Adrenal gland (tissue), 12 donors: ENCODE results near the gene CYP26B1. TPM values are rescaled to one million over a fixed set of nuclear protein-coding genes. Genes with fewer than 3 reads are reported as not detected.

Experiments used
- DNase-seq, 7 donors: peaks; one replicate each; pipeline ENCODE4 v3.0.0-alpha.2; 2019 to 2020
- H3K27ac ChIP-seq, 5 donors: fragments of 200-600 bp; sonication (generic) in 4 of 5; 1 replicate in 3 of 5; 2 replicates in 2 of 5; pipeline versions ENCODE4 v1.5.1 to v1.8.0; 2016 to 2020; ENCODE audit warnings: mild to moderate bottlenecking in 1 of 5
- H3K27me3 ChIP-seq: fragments of 200-600 bp; 2 replicates; pipeline ENCODE4 v1.8.0; 2021
- H3K36me3 ChIP-seq, 2 donors: fragments of 200-600 bp; replicated peaks in 1 of 2; 1 replicate in 1 of 2; 2 replicates in 1 of 2; pipeline versions ENCODE4 v1.5.1 to v1.8.0; 2018 to 2022
- H3K4me1 ChIP-seq, 2 donors: fragments of 200-600 bp; replicated peaks in 1 of 2; 1 replicate in 1 of 2; 2 replicates in 1 of 2; pipeline versions ENCODE4 v1.5.1 to v1.8.0; 2018 to 2021
- H3K4me3 ChIP-seq, 4 donors: fragments of 200-600 bp; sonication (generic) in 3 of 4; one replicate each; pipeline ENCODE4 v1.5.1; 2016 to 2018
- H3K9me3 ChIP-seq, 3 donors: fragments of 200-600 bp; sonication (generic) in 1 of 3; replicated peaks in 1 of 3; 1 replicate in 2 of 3; 2 replicates in 1 of 3; pipeline versions ENCODE4 v1.5.1 to v1.8.0; 2016 to 2021
- CTCF ChIP-seq, 6 experiments: fragments of 450-650 bp in 4 of 6; fragments of 200-600 bp in 2 of 6; sonication (generic) in 1 of 6; IDR thresholded peaks; 1 replicate in 5 of 6; 2 replicates in 1 of 6; pipeline versions ENCODE4 v1.5.1 to v1.8.0; 2016 to 2021; ENCODE audit warnings: antibody characterized with exemption in 6 of 6, mild to moderate bottlenecking in 2 of 6, moderate library complexity in 1 of 6
- POLR2A ChIP-seq, 2 donors: fragments of 450-650 bp; IDR thresholded peaks; one replicate each; pipeline ENCODE4 v1.6.1; 2017; ENCODE audit warnings: antibody characterized with exemption in 2 of 2, mild to moderate bottlenecking in 2 of 2, moderate library complexity in 1 of 2
- WGBS, 4 donors: extraction: QIAGEN DNeasy Blood & Tissue Kit in 2 of 4; methylation state at CpG; one replicate each; pipeline versions ENCODE4 v1.1.5 to v1.1.7; 2013 to 2017; 5-methylcytosine and 5-hydroxymethylcytosine counted together
- intact Hi-C, 2 donors: fragments of 100-400 bp; cut with DNase I; formaldehyde crosslinking; loops; one replicate each; pipeline versions ENCODE4 v1.14.1 to v1.15.0; 2022 to 2023
- polyA plus RNA-seq, 3 donors: library from polyadenylated mRNA; stranded (reverse); fragments of 200-250 nt in 2 of 3; fragments of 350-450 nt in 1 of 3; fragmentation: Illumina TruSeq in 1 of 3; extraction: RNeasy Lipid Tissue Mini Kit (QIAGEN cat#74804) in 1 of 3; gene quantifications; one replicate each; pipeline ENCODE4 v1.2.3, GENCODE V29; 2013 to 2014
- total RNA-seq, 9 donors: library from RNA; depleted of rRNA in 4 of 9; stranded (reverse); fragments of >200 nt in 4 of 9; fragments of 120-200 nt in 1 of 9; fragmentation: NEBNext Ultra II Directional in 1 of 9; extraction: Animal tissue kit (Norgen Biotek cat#: 25700) in 1 of 9; gene quantifications; one replicate each; pipeline versions ENCODE4 v1.1.0 to v1.2.4, GENCODE V29; 2013 to 2023
- donor health status: healthy with polysubstance abuse.
- donor health status: Bipolar disorder and iron deficiency.
- donor health status: DM: yes; HTN: yes; CAD: no.
- donor health status: DM: no; HTN: no; CAD: no.
- donor health status: DM: no; HTN: no; CAD: no.
- donor health status: DM: yes; HTN: yes; CAD: no.

The CYP26B1 gene
- total and polyA plus RNA-seq, 12 donors, result 0.53 to 30.3 (median 10.7) TPM

GRCh38 chr2:72185206-72185605 lies 37.5 kb upstream of the CYP26B1 start:
- DNase-seq, result no peak
- no peak overlapping the region for H3K4me3 ChIP-seq
- 65 to 88% (median 83%) methylated on average over 1 of the region's 1 CpG for WGBS, 4 donors
- TF ChIP-seq POLR2A (IDR thresholded peaks at IDR 0.05), result no peak
- no peak for TF ChIP-seq CTCF (IDR thresholded peaks at IDR 0.05)
- intact Hi-C loops, result no loop called here
- no peaks in the 10 kb centered on the region for H3K27me3 ChIP-seq
- no peaks in the 10 kb centered on the region for H3K4me1 ChIP-seq
- no peak overlapping the region for H3K27ac ChIP-seq
- no peaks in the 10 kb centered on the region for H3K9me3 ChIP-seq
- no peaks in the 10 kb centered on the region for H3K36me3 ChIP-seq

- H3K4me1 ChIP-seq, result no peaks in the 10 kb centered on the region
- H3K9me3 ChIP-seq, result no peaks in the 10 kb centered on the region
- no peak overlapping the region for H3K27ac ChIP-seq
- intact Hi-C loops, result no loop called here
- H3K4me3 ChIP-seq, result no peak overlapping the region
- H3K36me3 ChIP-seq, result peaks cover 0 to 7% of the 10 kb centered on the region in 2 donors
- TF ChIP-seq CTCF (IDR thresholded peaks at IDR 0.05) (no peak), POLR2A (IDR thresholded peaks at IDR 0.05) (no peak)
- H3K27me3 ChIP-seq, result no peaks in the 10 kb centered on the region
- WGBS, 4 donors, result 91 to 99% (median 96%) methylated on average over 2 of the region's 2 CpGs
- no peak for DNase-seq
Observed at GRCh38 chr2:72183466-72183865, 35.8 kb upstream of the CYP26B1 start.

- H3K4me1 ChIP-seq, result no peaks in the 10 kb centered on the region
- intact Hi-C loops, result no loop called here
Observed at GRCh38 chr2:72183016-72183415, 35.4 kb upstream of the CYP26B1 start.

GRCh38 chr2:72182547-72182946 lies 34.9 kb upstream of the CYP26B1 start:
- H3K36me3 ChIP-seq, result peaks cover 0 to 11% of the 10 kb centered on the region in 2 donors
- TF ChIP-seq POLR2A (IDR thresholded peaks at IDR 0.05) (no peak), CTCF (IDR thresholded peaks at IDR 0.05) (no peak)
- 70 to 90% (median 74%) methylated on average over 3 to 4 of the region's 4 CpGs for WGBS, 4 donors
- H3K27me3 ChIP-seq, result no peaks in the 10 kb centered on the region
- intact Hi-C loops, result no loop called here
- no peaks in the 10 kb centered on the region for H3K9me3 ChIP-seq
- no peak overlapping the region for H3K4me3 ChIP-seq
- H3K27ac ChIP-seq, result no peak overlapping the region
- no peaks in the 10 kb centered on the region for H3K4me1 ChIP-seq
- DNase-seq, result peak in 4 of 7 donors; percentile 44 to 72 (median 52)

More at GRCh38 chr2:72183016-72183415, 35.4 kb upstream of the CYP26B1 start:
- DNase-seq, result no peak
- H3K27me3 ChIP-seq, result no peaks in the 10 kb centered on the region
- H3K9me3 ChIP-seq, result no peaks in the 10 kb centered on the region
- H3K27ac ChIP-seq, result no peak overlapping the region
- H3K4me3 ChIP-seq, result no peak overlapping the region
- TF ChIP-seq CTCF (IDR thresholded peaks at IDR 0.05), result no peak
- no peak for TF ChIP-seq POLR2A (IDR thresholded peaks at IDR 0.05)
- H3K36me3 ChIP-seq, result peaks cover 0 to 8% of the 10 kb centered on the region in 2 donors
